Common myeloid progenitor, CD34-positive (primary cell): Measurements from ENCODE around the gene GFOD1.
A peak's percentile ranks its signal among the peaks of the same experiment; 100 is the strongest.

Source experiments
- CTCF ChIA-PET: fragments of 350-600 bp; sonication (Branson Sonifier 250); formaldehyde crosslinking; loops from one replicate; lab custom pipeline; 2021; ENCODE audit warnings: antibody characterized with exemption; lab: Charles Lee
- POLR2A ChIA-PET: fragments of 350-600 bp; sonication (Branson Sonifier 250); formaldehyde crosslinking; loops from one replicate; lab custom pipeline; 2021; ENCODE audit warnings: antibody characterized with exemption; lab: Charles Lee
- DNase-seq, 3 donors: peaks; one replicate each; pipeline versions ENCODE4 v3.0.0 to v3.0.0-alpha.2; 2013
- H3K27ac ChIP-seq, 2 experiments: 1 replicate in 1 of 2; 2 replicates in 1 of 2; pipeline ENCODE4 v1.7.0; 2013; ENCODE audit warnings: inconsistent platforms in 2 of 2, low read length in 2 of 2, mild to moderate bottlenecking in 2 of 2, low read depth in 1 of 2, moderate library complexity in 1 of 2; ENCODE audit not compliant: severe bottlenecking in 2 of 2, insufficient read depth in 1 of 2, poor library complexity in 1 of 2
- H3K27me3 ChIP-seq, 5 experiments: replicated peaks in 2 of 5; 1 replicate in 3 of 5; 2 replicates in 2 of 5; pipeline versions ENCODE4 v1.6.1 to v1.7.0; 2013; ENCODE audit warnings: low read length in 4 of 5, mild to moderate bottlenecking in 2 of 5, moderate library complexity in 2 of 5, inconsistent platforms in 1 of 5; ENCODE audit not compliant: insufficient read depth in 5 of 5, control insufficient read depth in 4 of 5
- H3K36me3 ChIP-seq, 4 experiments: 1 replicate in 2 of 4; 2 replicates in 2 of 4; pipeline versions ENCODE4 v1.6.1 to v1.7.0; 2013; ENCODE audit warnings: low read length in 3 of 4, control low read depth in 1 of 4, mild to moderate bottlenecking in 1 of 4; ENCODE audit not compliant: control insufficient read depth in 4 of 4, insufficient read depth in 4 of 4
- H3K4me1 ChIP-seq, 4 experiments: 1 replicate in 3 of 4; 2 replicates in 1 of 4; pipeline versions ENCODE4 v1.6.1 to v1.7.1; 2013; ENCODE audit warnings: low read length in 3 of 4, mild to moderate bottlenecking in 3 of 4, control low read depth in 1 of 4, inconsistent platforms in 1 of 4, moderate library complexity in 1 of 4; ENCODE audit not compliant: control insufficient read depth in 4 of 4, insufficient read depth in 4 of 4; ENCODE audit errors: control extremely low read depth in 1 of 4
- H3K4me3 ChIP-seq, 7 experiments: 1 replicate in 4 of 7; 2 replicates in 3 of 7; pipeline versions ENCODE4 v1.5.1 to v1.7.0; 2013; ENCODE audit warnings: mild to moderate bottlenecking in 7 of 7, low read length in 6 of 7, moderate library complexity in 6 of 7, inconsistent platforms in 2 of 7, low read depth in 2 of 7, control low read depth in 1 of 7; ENCODE audit not compliant: insufficient read depth in 4 of 7, control insufficient read depth in 1 of 7; ENCODE audit errors: extremely low read depth in 1 of 7
- H3K9me3 ChIP-seq, 5 experiments: 1 replicate in 4 of 5; 2 replicates in 1 of 5; pipeline versions ENCODE4 v1.6.1 to v1.7.1; 2013; ENCODE audit warnings: low read length in 4 of 5, mild to moderate bottlenecking in 2 of 5, inconsistent platforms in 1 of 5, low read depth in 1 of 5, moderate library complexity in 1 of 5; ENCODE audit not compliant: control insufficient read depth in 4 of 5, insufficient read depth in 2 of 5; ENCODE audit errors: control extremely low read depth in 1 of 5
- WGBS: methylation state at CpG from one replicate; pipeline ENCODE4 v1.1.5; 2013; ENCODE audit not compliant: insufficient coverage; 5-methylcytosine and 5-hydroxymethylcytosine counted together

The GFOD1 gene

GRCh38 chr6:13500915-13501314, 13.5 kb upstream of the GFOD1 start:
- ChIA-PET POLR2A (no interaction called here), CTCF (no interaction called here)
- no peak overlapping the region for H3K27ac ChIP-seq
- DNase-seq = no peak
- no peak overlapping the region for H3K4me3 ChIP-seq
- H3K9me3 ChIP-seq = no peaks in the 10 kb centered on the region
- 94% methylated on average over 2 of the region's 3 CpGs for WGBS
- H3K4me1 ChIP-seq = peaks cover 0 to 10% (median 3%) of the 10 kb centered on the region in 4 experiments
- no peaks in the 10 kb centered on the region for H3K36me3 ChIP-seq
- H3K27me3 ChIP-seq = no peaks in the 10 kb centered on the region

GRCh38 chr6:13500264-13500663, 12.9 kb upstream of the GFOD1 start:
- no peak overlapping the region for H3K4me3 ChIP-seq
- ChIA-PET POLR2A (no interaction called here), CTCF (no interaction called here)
- no peaks in the 10 kb centered on the region for H3K9me3 ChIP-seq
- DNase-seq = peak in 1 of 3 donors; percentile 83
- H3K27ac ChIP-seq = no peak overlapping the region
- 100% methylated on average over 1 of the region's 1 CpG for WGBS
- peaks cover 0 to 10% (median 3%) of the 10 kb centered on the region in 4 experiments for H3K4me1 ChIP-seq
- H3K36me3 ChIP-seq = no peaks in the 10 kb centered on the region
- no peaks in the 10 kb centered on the region for H3K27me3 ChIP-seq

GRCh38 chr6:13496513-13497190, 9.3 kb upstream of the GFOD1 start:
- H3K4me3 ChIP-seq = no peak overlapping the region
- ChIA-PET CTCF (interaction anchor here (2.2 kb wide), 1 partner anchor 18 kb away, joined by 5 read pairs; no protein-coding TSS in a partner anchor), POLR2A (no interaction called here)
- no peak for DNase-seq
- no peaks in the 10 kb centered on the region for H3K36me3 ChIP-seq
- H3K27me3 ChIP-seq = no peaks in the 10 kb centered on the region
- H3K4me1 ChIP-seq = no peaks in the 10 kb centered on the region
- no peaks in the 10 kb centered on the region for H3K9me3 ChIP-seq
- WGBS = no CpG with 5 or more reads among the region's 1 CpG
- no peak overlapping the region for H3K27ac ChIP-seq

- POLR2A ChIA-PET = no interaction called here
- 100% methylated on average over 1 of the region's 3 CpGs for WGBS
- Histone ChIP-seq H3K27me3 (no peaks in the 10 kb centered on the region), H3K9me3 (no peaks in the 10 kb centered on the region), H3K4me1 (no peaks in the 10 kb centered on the region), H3K4me3 (no peak overlapping the region), H3K36me3 (no peaks in the 10 kb centered on the region), H3K27ac (no peak overlapping the region)
- no peak for DNase-seq
- CTCF ChIA-PET = interaction anchor here (2.2 kb wide), 1 partner anchor 17 kb away, joined by 5 read pairs; no protein-coding TSS in a partner anchor
Observed at GRCh38 chr6:13495818-13496217, 8.4 kb upstream of the GFOD1 start.

- H3K36me3 ChIP-seq = no peaks in the 10 kb centered on the region
- no peaks in the 10 kb centered on the region for H3K9me3 ChIP-seq
- no peak overlapping the region for H3K27ac ChIP-seq
- DNase-seq = no peak
- no peaks in the 10 kb centered on the region for H3K27me3 ChIP-seq
- CTCF ChIA-PET = no interaction called here
- H3K4me3 ChIP-seq = no peak overlapping the region
- H3K4me1 ChIP-seq = no peaks in the 10 kb centered on the region
- WGBS = 100% methylated on average over 4 of the region's 5 CpGs
- POLR2A ChIA-PET = no interaction called here
Observed at GRCh38 chr6:13495112-13495776, 7.8 kb upstream of the GFOD1 start.

GRCh38 chr6:13494137-13494536, 6.7 kb upstream of the GFOD1 start:
- POLR2A ChIA-PET = no interaction called here
- CTCF ChIA-PET = no interaction called here
- no peaks in the 10 kb centered on the region for H3K9me3 ChIP-seq
- no peak overlapping the region for H3K4me3 ChIP-seq
- no peak overlapping the region for H3K27ac ChIP-seq
- H3K36me3 ChIP-seq = no peaks in the 10 kb centered on the region
- H3K4me1 ChIP-seq = no peaks in the 10 kb centered on the region
- DNase-seq = no peak
- WGBS = no CpG with 5 or more reads among the region's 3 CpGs
- H3K27me3 ChIP-seq = no peaks in the 10 kb centered on the region

- ChIA-PET CTCF (interaction anchor here (1.3 kb wide), 1 partner anchor 14 kb away, joined by 3 read pairs; no protein-coding TSS in a partner anchor), POLR2A (interaction anchor here (0.7 kb wide), 1 partner anchor 11 kb away, joined by 5 read pairs; no protein-coding TSS in a partner anchor)
- H3K4me1 ChIP-seq = peaks cover 0 to 5% (median 2%) of the 10 kb centered on the region in 4 experiments
- no peak overlapping the region for H3K27ac ChIP-seq
- H3K36me3 ChIP-seq = no peaks in the 10 kb centered on the region
- 94% methylated on average over 2 of the region's 3 CpGs for WGBS
- no peak overlapping the region for H3K4me3 ChIP-seq
- no peaks in the 10 kb centered on the region for H3K9me3 ChIP-seq
- H3K27me3 ChIP-seq = no peaks in the 10 kb centered on the region
- DNase-seq = no peak
Observed at GRCh38 chr6:13493147-13493546, 5.7 kb upstream of the GFOD1 start.
